ENCODE data around the gene ATP2C1. TPM values are rescaled to one million over a fixed set of nuclear protein-coding genes. Genes with fewer than 3 reads are reported as not detected.

The ATP2C1 gene
- total RNA-seq, 1 donor from 2014 or later: 128 TPM

DNA sequence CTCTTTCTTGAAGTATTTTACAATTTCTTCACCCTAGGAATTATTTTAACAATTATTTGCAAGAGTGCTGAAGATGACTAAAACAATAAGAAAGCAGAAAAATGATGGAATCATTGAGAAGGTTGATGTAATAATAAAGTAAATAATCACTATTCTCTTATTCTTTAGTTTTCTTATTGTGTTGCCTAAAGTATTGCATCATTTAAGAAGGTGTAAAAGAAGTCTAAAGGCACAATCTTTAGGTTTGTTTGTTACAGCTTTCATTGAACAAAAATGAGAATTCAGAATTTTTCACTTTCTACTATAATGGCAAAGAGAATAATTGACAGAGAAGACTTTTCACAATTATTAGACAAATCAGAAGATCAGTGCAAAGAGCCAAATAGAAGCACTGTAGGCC, 67.6 kb downstream of the ATP2C1 start:
- no peak for TF ChIP-seq CTCF (IDR thresholded peaks at IDR 0.05)
- DNase-seq (no peak), ATAC-seq (no peak)
- Histone ChIP-seq H3K4me3 (no peak overlapping the region), H3K36me3 (peaks cover 87% of the 10 kb centered on the region), H3K27ac (no peak overlapping the region), H3K27me3 (ENCODE audit: low read depth) (no peaks in the 10 kb centered on the region), H3K9me3 (no peaks in the 10 kb centered on the region), H3K4me1 (no peaks in the 10 kb centered on the region)
- intact Hi-C loops (cut with DNase I): no loop called here

DNA sequence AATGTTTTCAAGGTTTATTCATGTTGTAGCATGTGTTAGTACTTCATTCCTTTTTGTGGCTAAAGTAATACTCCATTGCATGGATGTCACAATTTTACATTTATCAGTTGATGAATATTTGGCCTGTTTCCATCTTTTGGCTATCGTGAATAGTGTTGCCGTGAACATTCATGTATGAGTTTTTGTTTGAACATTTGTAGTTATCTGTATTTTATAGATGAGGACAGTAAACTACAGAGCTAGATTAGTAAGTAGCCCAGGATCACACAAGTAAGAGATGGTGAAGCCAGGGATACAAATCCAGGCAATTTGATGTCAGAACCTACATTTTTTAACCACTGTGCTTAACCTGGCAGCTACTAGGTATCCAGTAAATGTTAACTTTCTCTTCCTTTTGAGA, 69.6 kb downstream of the ATP2C1 start:
- no peak for ATAC-seq
- H3K4me3 ChIP-seq: no peak overlapping the region
- H3K27ac ChIP-seq: no peak overlapping the region
- H3K36me3 ChIP-seq: peaks cover 95% of the 10 kb centered on the region
- H3K9me3 ChIP-seq: no peaks in the 10 kb centered on the region
- TF ChIP-seq CTCF (IDR thresholded peaks at IDR 0.05): no peak
- DNase-seq: no peak
- no peaks in the 10 kb centered on the region for H3K4me1 ChIP-seq
- intact Hi-C loops (cut with DNase I): no loop called here
- H3K27me3 ChIP-seq (ENCODE audit: low read depth): no peaks in the 10 kb centered on the region

GRCh38 chr3:130963878-130964277, 70.0 kb downstream of the ATP2C1 start:
- Histone ChIP-seq H3K9me3 (no peaks in the 10 kb centered on the region), H3K4me1 (no peaks in the 10 kb centered on the region), H3K4me3 (no peak overlapping the region), H3K27me3 (ENCODE audit: low read depth) (no peaks in the 10 kb centered on the region), H3K36me3 (peaks cover 94% of the 10 kb centered on the region), H3K27ac (no peak overlapping the region)
- ATAC-seq: peak in 1 of 2 donors; percentile 28
- intact Hi-C loops (cut with DNase I): no loop called here
- no peak for DNase-seq
- TF ChIP-seq CTCF (IDR thresholded peaks at IDR 0.05): no peak

GRCh38 chr3:130967281-130967680, 73.4 kb downstream of the ATP2C1 start:
- intact Hi-C loops (cut with DNase I): no loop called here
- Histone ChIP-seq H3K4me3 (no peak overlapping the region), H3K9me3 (no peaks in the 10 kb centered on the region), H3K27me3 (ENCODE audit: low read depth) (no peaks in the 10 kb centered on the region), H3K4me1 (no peaks in the 10 kb centered on the region), H3K27ac (no peak overlapping the region), H3K36me3 (peaks cover 86% of the 10 kb centered on the region)
- ATAC-seq: no peak
- DNase-seq: no peak
- no peak for TF ChIP-seq CTCF (IDR thresholded peaks at IDR 0.05)

GRCh38 chr3:130968221-130968620, 74.3 kb downstream of the ATP2C1 start:
- Histone ChIP-seq H3K27ac (no peak overlapping the region), H3K36me3 (peaks cover 80% of the 10 kb centered on the region), H3K4me1 (no peaks in the 10 kb centered on the region), H3K27me3 (ENCODE audit: low read depth) (no peaks in the 10 kb centered on the region), H3K9me3 (no peaks in the 10 kb centered on the region), H3K4me3 (no peak overlapping the region)
- ATAC-seq (no peak), DNase-seq (no peak)
- TF ChIP-seq CTCF (IDR thresholded peaks at IDR 0.05): no peak
- intact Hi-C loops (cut with DNase I): no loop called here

- intact Hi-C loops (cut with DNase I): no loop called here
- no peak for ATAC-seq
- H3K9me3 ChIP-seq: no peaks in the 10 kb centered on the region
- DNase-seq: no peak
- no peak overlapping the region for H3K27ac ChIP-seq
- no peak overlapping the region for H3K4me3 ChIP-seq
- no peak for TF ChIP-seq CTCF (IDR thresholded peaks at IDR 0.05)
- peaks cover 77% of the 10 kb centered on the region for H3K36me3 ChIP-seq
- H3K27me3 ChIP-seq (ENCODE audit: low read depth): no peaks in the 10 kb centered on the region
- H3K4me1 ChIP-seq: no peaks in the 10 kb centered on the region
Observed at GRCh38 chr3:130969621-130970020, 75.7 kb downstream of the ATP2C1 start.
